GM13977 (cell line): ENCODE results near the gene RMC1.

Experiments
- DNase-seq: peaks from one replicate; pipeline ENCODE4 v3.0.0; 2012; ENCODE audit warnings: low spot score
- CTCF ChIP-seq: IDR thresholded peaks from 2 replicates; pipeline ENCODE4 v1.5.1; 2012; ENCODE audit warnings: mild to moderate bottlenecking, control low read depth; ENCODE audit not compliant: insufficient read depth; ENCODE audit errors: extremely low read depth, missing control alignments
- in situ Hi-C: fragments of 300-500 bp; cut with MboI; formaldehyde crosslinking; loops from one replicate; pipeline ENCODE4 v1.12.0; 2022; ENCODE audit warnings: low sequenced_read_pairs, low pct_unique_long_range_greater_than_20kb, mixed read lengths, inconsistent platforms; ENCODE audit not compliant: unreplicated experiment

Gene RMC1

GRCh38 chr18:23539296-23539695 lies 36.0 kb downstream of the RMC1 start:
- in situ Hi-C loops, result no loop called here
- DNase-seq, result no peak
- no peak for TF ChIP-seq CTCF

GRCh38 chr18:23539911-23540525 lies 36.7 kb downstream of the RMC1 start:
- in situ Hi-C loops, result no loop called here
- no peak for DNase-seq
- no peak for TF ChIP-seq CTCF

DNA sequence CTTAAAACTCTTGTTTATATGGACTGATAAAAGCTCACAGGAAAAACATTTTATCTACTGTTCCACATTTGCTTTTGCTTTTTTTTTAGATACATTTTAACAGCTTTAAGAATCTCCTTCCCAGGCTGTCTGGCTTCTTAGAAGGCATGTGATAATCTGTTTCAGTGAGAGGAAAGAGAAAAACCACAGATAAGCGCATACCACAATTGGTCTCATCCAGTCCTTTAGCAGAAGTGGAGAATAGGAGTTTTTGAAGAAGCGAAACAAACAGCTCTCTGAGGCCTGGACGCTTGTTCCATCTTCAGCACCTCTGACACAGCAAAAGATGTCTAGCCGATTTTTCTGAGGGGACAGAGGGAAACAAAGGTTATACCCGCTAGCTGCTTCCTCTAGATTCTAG lies 37.6 kb downstream of the RMC1 start:
- TF ChIP-seq CTCF, result no peak
- peak; percentile 25 for DNase-seq
- in situ Hi-C loops, result no loop called here

GRCh38 chr18:23541349-23542093 lies 38.2 kb downstream of the RMC1 start:
- no peak for DNase-seq
- in situ Hi-C loops, result no loop called here
- TF ChIP-seq CTCF, result no peak

DNA sequence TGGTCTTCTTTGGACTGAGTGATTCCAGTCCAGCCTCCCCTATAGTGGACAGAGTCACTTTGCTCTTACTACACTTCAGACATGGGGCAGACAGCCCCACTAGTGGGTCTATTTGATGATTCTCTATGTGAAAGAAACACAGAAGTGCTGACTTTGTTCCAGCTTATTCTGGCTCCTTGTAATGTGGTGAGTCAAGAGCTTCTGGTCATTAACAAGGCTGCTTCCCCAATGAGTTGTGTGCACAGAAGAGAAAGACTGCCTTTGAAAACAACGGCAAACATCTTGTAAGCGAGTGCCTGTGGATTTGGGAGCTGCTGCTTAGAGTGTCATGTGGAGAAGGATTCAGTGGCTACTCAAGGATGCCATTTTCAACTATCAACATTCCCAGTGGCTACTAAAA lies 39.1 kb downstream of the RMC1 start:
- no peak for TF ChIP-seq CTCF
- no peak for DNase-seq
- in situ Hi-C loops, result no loop called here

GRCh38 chr18:23545247-23545789 lies 42.0 kb downstream of the RMC1 start:
- in situ Hi-C loops, result no loop called here
- no peak for DNase-seq
- TF ChIP-seq CTCF, result no peak
